ENCODE measurements around the gene PPARGC1A.

The PPARGC1A gene

DNA sequence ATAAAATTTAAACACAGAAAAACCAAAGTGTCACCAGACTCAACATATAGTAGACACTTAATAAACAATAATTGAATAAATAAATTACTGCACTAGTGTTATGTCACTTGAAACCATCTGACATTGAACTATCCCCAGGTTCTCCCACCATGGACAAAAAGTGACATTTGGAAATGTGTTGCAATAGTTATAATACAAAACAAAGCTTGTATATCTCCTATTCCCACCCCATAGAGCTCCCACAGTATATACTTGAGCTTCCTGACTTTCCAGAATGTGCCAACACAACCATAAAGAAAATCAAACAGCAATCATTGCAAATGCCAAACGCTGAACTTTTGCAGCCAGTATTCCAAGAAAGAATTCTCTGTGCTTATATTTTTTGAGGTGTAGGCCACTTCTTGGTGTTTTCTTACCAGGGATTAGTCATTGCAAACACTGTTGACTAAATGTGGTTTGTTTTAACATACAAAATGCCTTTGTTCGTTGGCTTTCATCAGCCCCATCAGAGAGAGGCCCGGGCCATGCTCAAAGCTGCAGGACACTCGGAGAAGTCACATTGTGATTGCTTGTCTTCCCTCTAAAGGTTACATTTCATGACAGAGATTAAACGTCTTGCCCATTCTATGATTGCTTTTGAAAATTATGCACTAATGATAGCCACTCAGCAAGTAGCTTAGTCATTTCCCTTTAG, 33.8 kb downstream of the PPARGC1A start:
- no peaks in the 10 kb centered on the region for H3K27me3 Mint-ChIP-seq (ENCODE audit: low read depth, poor library complexity)
- TF ChIP-seq CTCF (IDR thresholded peaks at IDR 0.05) = no peak
- no peaks in the 10 kb centered on the region for H3K36me3 Mint-ChIP-seq (ENCODE audit: low read depth)
- no peak for DNase-seq
- peaks cover 6% of the 10 kb centered on the region for H3K4me1 Mint-ChIP-seq
- peaks cover 8% of the 10 kb centered on the region for H3K9me3 Mint-ChIP-seq
- H3K4me3 Mint-ChIP-seq = no peak overlapping the region
- H3K27ac Mint-ChIP-seq = no peak overlapping the region

GRCh38 chr4:23853986-23854660, 35.7 kb downstream of the PPARGC1A start:
- Mint-ChIP-seq H3K27ac (no peak overlapping the region), H3K9me3 (peaks cover 6% of the 10 kb centered on the region), H3K4me1 (no peaks in the 10 kb centered on the region), H3K4me3 (no peak overlapping the region), H3K27me3 (ENCODE audit: low read depth, poor library complexity) (no peaks in the 10 kb centered on the region), H3K36me3 (ENCODE audit: low read depth) (no peaks in the 10 kb centered on the region)
- no peak for DNase-seq
- TF ChIP-seq CTCF (IDR thresholded peaks at IDR 0.05) = no peak

DNA sequence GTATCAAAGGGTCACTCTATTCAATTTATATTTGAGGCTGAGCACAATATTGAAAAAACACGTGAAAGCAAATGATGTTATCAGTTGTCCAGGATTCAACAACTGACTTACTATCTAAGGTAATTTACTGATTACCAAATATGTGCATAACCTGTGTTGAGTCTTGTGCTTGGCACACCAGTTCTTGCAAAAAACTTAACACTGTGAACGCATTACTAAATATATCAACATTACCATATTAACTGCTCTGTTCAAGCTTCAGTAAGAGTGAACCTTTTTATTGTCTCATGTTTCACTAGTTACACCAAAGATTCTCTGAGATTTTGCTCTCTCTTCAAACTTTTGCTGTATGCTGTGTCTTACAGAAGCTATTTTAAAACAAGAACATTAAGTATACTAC, 38.4 kb downstream of the PPARGC1A start:
- no peak for DNase-seq
- no peaks in the 10 kb centered on the region for H3K27me3 Mint-ChIP-seq (ENCODE audit: low read depth, poor library complexity)
- no peak overlapping the region for H3K27ac Mint-ChIP-seq
- TF ChIP-seq CTCF (IDR thresholded peaks at IDR 0.05) = no peak
- no peaks in the 10 kb centered on the region for H3K9me3 Mint-ChIP-seq
- no peak overlapping the region for H3K4me3 Mint-ChIP-seq
- no peaks in the 10 kb centered on the region for H3K36me3 Mint-ChIP-seq (ENCODE audit: low read depth)
- H3K4me1 Mint-ChIP-seq = no peaks in the 10 kb centered on the region

DNA sequence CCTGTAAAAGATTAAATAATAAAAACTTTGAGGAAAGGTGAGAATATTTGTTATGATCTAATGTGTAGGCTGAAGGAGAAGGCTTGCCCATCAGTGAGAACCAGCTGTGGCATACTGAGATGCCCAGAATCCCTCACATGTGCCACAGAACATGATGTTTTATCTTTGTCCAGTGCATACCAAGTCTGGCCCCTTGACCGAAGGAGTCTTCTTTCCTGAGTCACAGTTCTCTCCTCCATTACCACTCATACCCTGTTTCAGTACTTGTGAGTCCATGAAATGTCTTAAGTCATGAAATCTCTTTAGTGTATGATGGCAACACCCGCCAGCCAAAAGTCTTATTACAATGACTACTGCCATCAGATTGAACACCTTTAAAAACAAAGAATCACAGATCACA, 42.7 kb downstream of the PPARGC1A start:
- Mint-ChIP-seq H3K27ac (no peak overlapping the region), H3K27me3 (ENCODE audit: low read depth, poor library complexity) (no peaks in the 10 kb centered on the region), H3K4me3 (no peak overlapping the region), H3K9me3 (no peaks in the 10 kb centered on the region), H3K36me3 (ENCODE audit: low read depth) (no peaks in the 10 kb centered on the region), H3K4me1 (no peaks in the 10 kb centered on the region)
- no peak for DNase-seq
- no peak for TF ChIP-seq CTCF (IDR thresholded peaks at IDR 0.05)

DNA sequence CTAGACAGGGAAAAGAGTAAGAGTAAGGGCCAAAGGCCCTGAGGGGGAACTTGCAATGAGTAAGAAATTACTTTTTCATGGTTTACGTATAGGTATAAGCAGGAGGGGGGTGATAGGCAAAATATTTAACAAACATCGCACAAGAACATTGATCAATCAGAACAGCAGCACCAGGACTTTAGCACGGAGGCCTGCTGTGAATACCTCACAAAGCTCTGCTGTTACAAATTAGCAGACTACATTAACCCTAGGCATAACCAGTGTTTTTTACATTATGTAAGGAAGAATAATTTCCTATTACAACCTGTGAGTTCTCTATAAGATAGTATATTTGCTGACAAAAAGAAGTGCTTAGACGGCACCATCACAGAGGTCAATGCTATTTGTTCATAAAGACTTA, 44.9 kb downstream of the PPARGC1A start:
- no peak overlapping the region for H3K27ac Mint-ChIP-seq
- H3K4me1 Mint-ChIP-seq = no peaks in the 10 kb centered on the region
- H3K9me3 Mint-ChIP-seq = no peaks in the 10 kb centered on the region
- no peak overlapping the region for H3K4me3 Mint-ChIP-seq
- TF ChIP-seq CTCF (IDR thresholded peaks at IDR 0.05) = no peak
- no peak for DNase-seq
- H3K36me3 Mint-ChIP-seq (ENCODE audit: low read depth) = no peaks in the 10 kb centered on the region
- no peaks in the 10 kb centered on the region for H3K27me3 Mint-ChIP-seq (ENCODE audit: low read depth, poor library complexity)

GRCh38 chr4:23839279-23839678, 50.6 kb downstream of the PPARGC1A start:
- no peak for DNase-seq
- no peaks in the 10 kb centered on the region for H3K27me3 Mint-ChIP-seq (ENCODE audit: low read depth, poor library complexity)
- no peaks in the 10 kb centered on the region for H3K9me3 Mint-ChIP-seq
- H3K4me1 Mint-ChIP-seq = peaks cover 22% of the 10 kb centered on the region
- H3K36me3 Mint-ChIP-seq (ENCODE audit: low read depth) = no peaks in the 10 kb centered on the region
- H3K4me3 Mint-ChIP-seq = no peak overlapping the region
- H3K27ac Mint-ChIP-seq = no peak overlapping the region
- no peak for TF ChIP-seq CTCF (IDR thresholded peaks at IDR 0.05)
